ENCODE data around the gene SLC25A30.

- TF ChIP-seq POLR2A (IDR thresholded peaks at IDR 0.05) (no peak), POLR2AphosphoS5 (IDR thresholded peaks at IDR 0.05) (no peak), EP300 (IDR thresholded peaks at IDR 0.05; ENCODE audit: low read depth) (no peak)
Observed at GRCh38 chr13:45439008-45439407, 20.8 kb upstream of the SLC25A30 start.
